ENCODE data around the gene CREG1. TPM values are rescaled to one million over a fixed set of nuclear protein-coding genes. Genes with fewer than 3 reads are reported as not detected.

The CREG1 gene
- total RNA-seq, 1 experiment from 2014 or later: 102 TPM

DNA sequence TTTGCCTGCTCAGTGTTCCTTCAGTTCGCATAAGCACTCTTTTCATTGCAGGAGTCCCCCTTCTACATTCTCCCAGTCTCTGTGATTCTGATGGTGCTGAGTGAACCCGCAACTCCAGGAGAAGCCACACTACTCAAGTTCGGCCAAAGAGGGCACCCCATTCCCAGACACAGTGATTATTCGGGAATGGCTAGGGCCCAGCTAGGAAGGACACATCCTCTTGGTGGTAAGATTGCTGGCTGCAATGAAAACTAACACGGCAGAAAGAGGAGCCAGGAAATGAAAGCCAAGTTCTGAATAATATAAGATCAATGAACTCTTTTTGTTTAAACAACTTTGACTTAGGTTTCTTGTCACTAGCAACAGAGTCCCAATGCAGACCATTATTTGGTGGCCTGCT lies 14.9 kb downstream of the CREG1 start:
- Histone ChIP-seq H3K27ac (ENCODE audit: low read length) (no peak overlapping the region), H2AFZ (ENCODE audit: low read length) (no peak overlapping the region), H3K9me2 (replicated peaks; ENCODE audit: insufficient read depth, low read length) (no peaks in the 10 kb centered on the region), H3K9me3 (ENCODE audit: low read length) (no peaks in the 10 kb centered on the region), H3K79me2 (ENCODE audit: low read length) (no peaks in the 10 kb centered on the region), H3K4me2 (ENCODE audit: low read depth, low read length, poor library complexity, severe bottlenecking) (no peak overlapping the region), H4K20me1 (ENCODE audit: insufficient read depth, low read depth, low read length) (no peaks in the 10 kb centered on the region), H3K27me3 (ENCODE audit: low read length) (no peaks in the 10 kb centered on the region), H3K36me3 (ENCODE audit: insufficient read depth, low read length) (peaks cover 21% of the 10 kb centered on the region), H3K4me3 (ENCODE audit: low read length) (no peak overlapping the region), H3K4me1 (ENCODE audit: low read length) (peaks cover 45% of the 10 kb centered on the region), H3K9ac (ENCODE audit: low read length) (no peak overlapping the region)
- DNase-seq: no peak

DNA sequence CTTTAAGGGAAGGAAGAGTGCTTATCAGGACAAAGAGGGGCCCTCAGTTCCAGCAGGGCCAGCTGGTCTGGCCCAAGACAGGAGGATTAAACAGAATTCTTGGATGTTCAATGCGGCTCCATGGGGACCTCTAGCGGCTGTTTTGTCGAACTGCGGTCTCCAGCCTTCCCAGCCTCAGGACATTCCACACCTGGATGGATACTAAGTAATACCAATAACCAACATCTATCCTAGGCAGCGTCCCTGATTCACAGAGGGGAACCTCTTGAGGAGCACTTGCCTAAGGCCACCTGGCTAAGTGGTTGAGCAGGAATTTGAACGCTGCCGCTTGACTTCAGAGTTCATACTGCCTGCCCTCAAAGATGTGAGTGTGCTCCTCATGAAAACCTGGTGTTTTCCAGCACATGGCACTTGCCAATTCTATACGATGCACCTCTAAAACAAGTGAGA lies 19.7 kb downstream of the CREG1 start:
- Histone ChIP-seq H3K36me3 (ENCODE audit: insufficient read depth, low read length) (no peaks in the 10 kb centered on the region), H3K4me3 (ENCODE audit: low read length) (no peak overlapping the region)
- peak; percentile 85 for DNase-seq

DNA sequence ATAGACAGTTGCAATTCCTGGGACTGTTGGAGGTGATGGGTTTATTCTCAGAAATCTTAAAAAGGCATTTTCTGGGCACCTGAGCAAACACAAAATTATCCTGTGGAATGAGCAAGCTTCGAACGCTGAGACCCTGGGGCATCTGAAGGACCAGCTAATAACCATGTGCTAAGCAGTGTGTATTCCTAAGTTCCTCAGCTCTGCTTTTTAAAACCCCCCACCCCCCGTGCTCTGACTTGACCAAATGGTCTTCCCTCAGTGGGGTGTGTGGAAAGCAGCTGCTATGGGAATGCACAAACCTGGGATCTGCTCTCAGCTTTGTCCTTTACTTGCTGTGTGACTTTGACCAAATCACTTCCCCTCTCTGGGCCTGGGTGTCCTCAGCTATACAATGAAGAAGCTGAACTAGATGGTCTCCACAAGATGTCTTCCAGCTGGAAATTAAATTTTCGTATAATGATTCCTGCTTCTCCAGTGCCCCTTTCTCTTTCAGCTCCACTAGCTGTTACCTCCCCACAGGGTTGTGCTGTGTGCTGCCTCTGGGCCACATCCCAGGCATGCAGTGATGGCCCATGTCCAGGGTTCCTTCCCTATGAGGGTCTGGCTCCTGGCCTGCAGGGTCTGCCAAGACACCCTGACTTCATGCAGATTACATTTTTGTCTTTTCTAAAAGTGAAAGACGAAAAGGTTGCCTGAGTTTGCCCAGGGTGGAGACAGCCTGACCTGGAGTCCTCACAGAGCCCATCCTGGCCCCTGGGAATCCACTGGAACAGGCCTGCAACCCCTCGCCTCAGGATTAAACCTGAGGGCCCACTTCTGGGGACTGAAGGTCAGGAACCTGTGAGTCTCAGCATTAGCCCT lies 20.4 kb downstream of the CREG1 start:
- no peak overlapping the region for H3K9ac ChIP-seq (ENCODE audit: low read length)
- H3K36me3 ChIP-seq (ENCODE audit: insufficient read depth, low read length): no peaks in the 10 kb centered on the region
- H3K79me2 ChIP-seq (ENCODE audit: low read length): no peaks in the 10 kb centered on the region
- no peaks in the 10 kb centered on the region for H4K20me1 ChIP-seq (ENCODE audit: insufficient read depth, low read depth, low read length)
- peaks cover 18% of the 10 kb centered on the region for H3K4me1 ChIP-seq (ENCODE audit: low read length)
- H2AFZ ChIP-seq (ENCODE audit: low read length): no peak overlapping the region
- H3K27me3 ChIP-seq (ENCODE audit: low read length): no peaks in the 10 kb centered on the region
- no peaks in the 10 kb centered on the region for H3K9me3 ChIP-seq (ENCODE audit: low read length)
- no peak overlapping the region for H3K4me2 ChIP-seq (ENCODE audit: low read depth, low read length, poor library complexity, severe bottlenecking)
- DNase-seq: no peak
- no peak overlapping the region for H3K4me3 ChIP-seq (ENCODE audit: low read length)
- no peak overlapping the region for H3K27ac ChIP-seq (ENCODE audit: low read length)
- H3K9me2 ChIP-seq (replicated peaks; ENCODE audit: insufficient read depth, low read length): no peaks in the 10 kb centered on the region

More for the DNA sequence above, 19.7 kb downstream of the CREG1 start:
- no peak overlapping the region for H3K9ac ChIP-seq (ENCODE audit: low read length)
- no peaks in the 10 kb centered on the region for H4K20me1 ChIP-seq (ENCODE audit: insufficient read depth, low read depth, low read length)
- H3K27me3 ChIP-seq (ENCODE audit: low read length): no peaks in the 10 kb centered on the region
- H3K4me2 ChIP-seq (ENCODE audit: low read depth, low read length, poor library complexity, severe bottlenecking): no peak overlapping the region
- no peaks in the 10 kb centered on the region for H3K9me2 ChIP-seq (replicated peaks; ENCODE audit: insufficient read depth, low read length)
- H3K9me3 ChIP-seq (ENCODE audit: low read length): no peaks in the 10 kb centered on the region
- H3K4me1 ChIP-seq (ENCODE audit: low read length): peaks cover 15% of the 10 kb centered on the region
- H3K27ac ChIP-seq (ENCODE audit: low read length): no peak overlapping the region
- H3K79me2 ChIP-seq (ENCODE audit: low read length): no peaks in the 10 kb centered on the region
- H2AFZ ChIP-seq (ENCODE audit: low read length): no peak overlapping the region

DNA sequence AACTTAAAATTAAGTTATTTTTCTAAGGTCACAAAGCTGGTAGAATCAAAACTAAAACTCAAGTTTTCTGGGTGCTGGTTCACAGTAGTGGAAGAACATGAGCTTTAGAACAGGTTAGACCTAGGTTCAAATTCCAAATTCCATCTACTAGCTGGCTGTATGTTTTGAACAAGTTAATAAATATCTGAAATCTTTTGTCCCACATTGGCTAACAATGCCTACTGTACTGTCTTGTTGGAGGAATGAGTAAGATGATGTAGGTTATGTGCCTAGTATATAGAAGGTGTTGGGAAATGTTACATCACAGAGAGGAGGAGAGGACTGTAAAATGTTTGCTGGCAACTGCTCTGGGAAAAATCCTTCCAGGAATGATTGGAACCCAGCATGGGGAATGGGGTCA lies 21.2 kb downstream of the CREG1 start:
- no peaks in the 10 kb centered on the region for H3K36me3 ChIP-seq (ENCODE audit: insufficient read depth, low read length)
- H3K4me3 ChIP-seq (ENCODE audit: low read length): no peak overlapping the region
- no peaks in the 10 kb centered on the region for H3K9me3 ChIP-seq (ENCODE audit: low read length)
- no peak overlapping the region for H3K9ac ChIP-seq (ENCODE audit: low read length)
- no peaks in the 10 kb centered on the region for H4K20me1 ChIP-seq (ENCODE audit: insufficient read depth, low read depth, low read length)
- no peak overlapping the region for H3K4me2 ChIP-seq (ENCODE audit: low read depth, low read length, poor library complexity, severe bottlenecking)
- no peak overlapping the region for H3K27ac ChIP-seq (ENCODE audit: low read length)
- no peaks in the 10 kb centered on the region for H3K27me3 ChIP-seq (ENCODE audit: low read length)
- H3K9me2 ChIP-seq (replicated peaks; ENCODE audit: insufficient read depth, low read length): no peaks in the 10 kb centered on the region
- no peak overlapping the region for H2AFZ ChIP-seq (ENCODE audit: low read length)
- H3K79me2 ChIP-seq (ENCODE audit: low read length): no peaks in the 10 kb centered on the region
- DNase-seq: no peak
- H3K4me1 ChIP-seq (ENCODE audit: low read length): peaks cover 18% of the 10 kb centered on the region

DNA sequence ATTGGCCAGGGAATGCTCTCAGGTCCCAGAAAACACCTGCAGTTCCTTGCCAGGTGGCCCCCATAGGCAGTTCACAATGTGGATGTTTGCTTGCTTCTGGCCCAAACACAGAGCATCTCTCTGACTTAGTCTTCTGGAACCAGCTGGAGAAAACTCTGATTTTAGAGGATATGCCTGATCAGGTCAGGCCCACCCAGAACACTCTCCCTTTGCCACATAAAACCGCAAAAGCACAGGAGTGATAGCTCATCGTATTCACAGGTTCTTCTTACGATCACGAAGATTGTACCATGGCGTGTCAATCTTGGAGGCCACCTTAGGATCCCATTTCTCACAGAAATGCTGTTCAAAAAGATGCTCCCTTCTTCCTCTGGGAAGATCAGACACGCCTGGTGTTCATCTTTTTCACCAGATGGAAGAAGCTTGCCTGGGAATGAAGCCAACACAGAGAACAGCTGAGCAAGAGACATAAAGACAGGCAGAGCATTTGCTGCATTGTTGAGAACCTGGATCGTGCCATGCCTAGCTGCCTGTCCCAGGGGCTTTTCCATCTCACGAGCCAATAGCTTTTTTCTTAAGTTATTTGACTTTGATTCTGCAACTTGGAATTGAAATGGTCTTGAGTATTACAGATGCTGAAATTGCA lies 23.6 kb downstream of the CREG1 start:
- Histone ChIP-seq H4K20me1 (ENCODE audit: insufficient read depth, low read depth, low read length) (no peaks in the 10 kb centered on the region), H3K4me2 (ENCODE audit: low read depth, low read length, poor library complexity, severe bottlenecking) (no peak overlapping the region), H3K4me3 (ENCODE audit: low read length) (no peak overlapping the region), H3K9me3 (ENCODE audit: low read length) (no peaks in the 10 kb centered on the region), H3K79me2 (ENCODE audit: low read length) (no peaks in the 10 kb centered on the region), H3K9ac (ENCODE audit: low read length) (no peak overlapping the region), H3K36me3 (ENCODE audit: insufficient read depth, low read length) (no peaks in the 10 kb centered on the region), H3K27me3 (ENCODE audit: low read length) (no peaks in the 10 kb centered on the region), H3K27ac (ENCODE audit: low read length) (no peak overlapping the region), H3K4me1 (ENCODE audit: low read length) (peaks cover 14% of the 10 kb centered on the region), H3K9me2 (replicated peaks; ENCODE audit: insufficient read depth, low read length) (no peaks in the 10 kb centered on the region), H2AFZ (ENCODE audit: low read length) (no peak overlapping the region)
- no peak for DNase-seq

DNA sequence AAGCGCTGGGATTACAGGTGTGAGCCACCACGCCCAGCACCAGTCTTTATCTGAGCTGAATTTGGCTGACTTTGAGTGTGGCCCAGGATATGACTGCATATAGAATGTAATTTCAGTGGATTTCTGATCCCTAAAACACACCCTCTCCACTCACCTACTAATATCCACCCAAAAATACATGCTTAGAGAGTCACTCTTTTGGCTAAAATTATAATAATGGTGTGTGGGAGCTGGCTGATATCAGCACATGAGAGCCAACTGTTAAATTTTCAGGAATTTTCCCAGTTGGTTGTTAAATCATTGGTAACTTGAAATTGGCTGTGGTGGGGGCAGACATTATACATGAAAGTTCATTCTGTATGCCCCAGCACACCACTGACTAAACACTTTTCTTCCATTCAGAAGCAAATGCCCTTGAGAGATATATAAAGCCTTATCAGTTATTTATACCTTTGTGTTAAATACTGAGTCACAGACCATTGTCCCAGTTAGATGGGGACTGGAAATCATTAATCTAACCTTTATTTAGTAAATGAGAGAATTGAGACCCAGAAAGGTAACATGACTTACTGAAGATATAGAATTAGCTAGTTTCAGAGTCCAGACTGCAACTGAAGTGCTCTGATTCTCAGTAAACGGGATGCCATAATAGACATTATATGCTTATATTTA lies 25.4 kb downstream of the CREG1 start:
- H3K9me3 ChIP-seq (ENCODE audit: low read length): peaks cover under 1% of the 10 kb centered on the region; the same call in 1 of the 2 replicates
- H3K4me3 ChIP-seq (ENCODE audit: low read length): no peak overlapping the region
- no peaks in the 10 kb centered on the region for H3K9me2 ChIP-seq (replicated peaks; ENCODE audit: insufficient read depth, low read length)
- peaks cover 3% of the 10 kb centered on the region; the same call in 1 of the 2 replicates for H3K4me1 ChIP-seq (ENCODE audit: low read length)
- no peaks in the 10 kb centered on the region for H3K27me3 ChIP-seq (ENCODE audit: low read length)
- H2AFZ ChIP-seq (ENCODE audit: low read length): no peak overlapping the region
- H4K20me1 ChIP-seq (ENCODE audit: insufficient read depth, low read depth, low read length): no peaks in the 10 kb centered on the region
- no peak overlapping the region for H3K27ac ChIP-seq (ENCODE audit: low read length)
- DNase-seq: no peak
- no peak overlapping the region for H3K4me2 ChIP-seq (ENCODE audit: low read depth, low read length, poor library complexity, severe bottlenecking)
- H3K9ac ChIP-seq (ENCODE audit: low read length): no peak overlapping the region
- no peaks in the 10 kb centered on the region for H3K79me2 ChIP-seq (ENCODE audit: low read length)
- no peaks in the 10 kb centered on the region for H3K36me3 ChIP-seq (ENCODE audit: insufficient read depth, low read length)

DNA sequence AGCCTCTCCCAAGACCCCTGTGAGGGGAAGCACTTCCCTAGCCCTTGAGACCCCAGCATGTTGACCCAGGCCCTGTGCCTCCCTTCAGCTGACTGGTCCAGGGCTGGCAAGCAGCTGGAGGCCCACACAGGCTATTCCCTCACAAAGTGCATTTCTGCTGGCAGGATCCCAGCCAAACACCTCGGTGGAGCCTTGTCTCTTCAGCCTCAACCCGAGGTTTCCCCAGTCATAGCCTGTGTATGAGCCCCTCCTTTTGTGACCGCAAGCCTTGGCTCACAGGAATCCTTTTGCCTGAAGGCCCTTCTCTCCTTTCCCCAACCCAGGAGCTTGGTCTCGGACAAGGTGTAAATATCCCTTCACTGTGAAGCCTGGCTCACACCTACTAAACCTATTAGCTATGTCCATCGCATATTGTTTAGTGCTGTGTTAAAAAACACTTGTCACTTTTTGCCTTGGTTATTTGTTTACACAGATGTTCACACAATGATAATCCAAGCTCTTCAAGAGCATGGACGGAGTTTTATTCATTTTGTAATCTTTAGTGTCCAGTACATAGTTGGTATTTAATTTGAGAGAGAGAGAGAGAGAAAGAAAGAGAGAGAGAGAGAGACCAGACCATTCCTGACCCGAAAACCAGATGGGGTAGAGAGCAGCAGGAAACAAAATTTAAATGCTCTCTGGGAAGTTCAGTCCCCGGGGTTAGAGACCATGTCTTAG lies 26.7 kb downstream of the CREG1 start:
- Histone ChIP-seq H3K9me3 (ENCODE audit: low read length) (peaks cover 3% of the 10 kb centered on the region; the same call in 1 of the 2 replicates), H3K27me3 (ENCODE audit: low read length) (no peaks in the 10 kb centered on the region), H3K4me1 (ENCODE audit: low read length) (peaks cover 3% of the 10 kb centered on the region; the same call in 1 of the 2 replicates), H3K27ac (ENCODE audit: low read length) (no peak overlapping the region), H3K36me3 (ENCODE audit: insufficient read depth, low read length) (no peaks in the 10 kb centered on the region), H3K9me2 (replicated peaks; ENCODE audit: insufficient read depth, low read length) (no peaks in the 10 kb centered on the region), H2AFZ (ENCODE audit: low read length) (no peak overlapping the region), H3K4me2 (ENCODE audit: low read depth, low read length, poor library complexity, severe bottlenecking) (no peak overlapping the region), H3K79me2 (ENCODE audit: low read length) (no peaks in the 10 kb centered on the region), H3K9ac (ENCODE audit: low read length) (no peak overlapping the region), H3K4me3 (ENCODE audit: low read length) (no peak overlapping the region), H4K20me1 (ENCODE audit: insufficient read depth, low read depth, low read length) (no peaks in the 10 kb centered on the region)
- DNase-seq: no peak

Data from Karpas-422 (cell line).